Measurements from ENCODE around the gene CXCR6.

The CXCR6 gene

DNA sequence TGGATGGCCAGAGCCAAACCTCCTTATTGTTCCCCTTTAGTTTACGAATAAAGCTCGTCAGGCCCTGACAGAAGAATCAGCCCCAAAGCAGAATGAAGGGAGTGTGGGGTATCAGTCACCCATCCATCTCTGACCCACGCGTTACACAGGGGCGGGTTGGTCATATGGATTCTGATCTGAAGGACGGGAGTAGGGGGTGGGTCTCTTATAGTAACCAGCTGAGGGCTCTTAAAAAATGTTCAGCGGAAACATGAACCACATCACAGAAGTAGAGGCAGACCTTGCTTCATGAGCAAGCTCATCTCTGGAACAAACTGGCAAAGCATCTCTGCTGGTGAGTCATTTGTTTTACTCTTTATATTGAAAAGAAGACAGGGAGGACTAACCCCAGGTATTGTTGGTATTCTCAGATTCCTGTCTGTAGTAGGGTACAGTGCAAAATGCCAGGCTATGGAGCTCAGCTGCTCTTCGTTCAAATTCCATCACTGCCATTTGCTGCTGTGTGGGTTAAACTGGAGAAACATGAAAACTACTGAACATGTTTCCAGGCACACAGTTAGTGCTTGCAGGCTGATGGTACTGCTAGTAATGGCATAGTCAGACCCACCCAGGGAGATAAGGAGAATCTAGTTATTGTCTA is at the start of gene CXCR6:
CXCR6 (plus strand) TSS at position 258 of the 640 bp plus-strand sequence. CDS start 3,018 bp downstream, outside the sequence.
- peak; percentile 80 to 84 for ATAC-seq

DNA sequence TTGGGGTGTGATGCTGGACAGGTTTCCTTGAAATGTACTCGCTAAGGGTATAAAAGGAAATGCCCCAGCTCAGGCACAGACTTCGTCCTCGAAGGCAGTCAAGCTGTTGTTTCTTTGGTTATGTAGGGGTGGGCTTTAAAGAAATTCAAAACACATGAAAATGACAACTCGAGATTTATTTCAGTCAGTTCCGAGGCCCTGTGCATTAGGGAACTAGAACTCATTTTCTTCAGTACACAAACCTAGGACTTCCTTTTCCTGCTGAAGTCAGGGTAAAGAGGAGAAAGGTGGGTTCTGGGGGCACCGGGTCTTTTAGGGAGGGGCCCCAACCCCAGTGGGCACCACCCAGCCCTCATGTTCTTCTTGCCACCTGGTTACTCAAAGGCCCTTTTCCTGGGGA is 49.2 kb upstream of the CXCR6 start:
- ATAC-seq, result no peak

DNA sequence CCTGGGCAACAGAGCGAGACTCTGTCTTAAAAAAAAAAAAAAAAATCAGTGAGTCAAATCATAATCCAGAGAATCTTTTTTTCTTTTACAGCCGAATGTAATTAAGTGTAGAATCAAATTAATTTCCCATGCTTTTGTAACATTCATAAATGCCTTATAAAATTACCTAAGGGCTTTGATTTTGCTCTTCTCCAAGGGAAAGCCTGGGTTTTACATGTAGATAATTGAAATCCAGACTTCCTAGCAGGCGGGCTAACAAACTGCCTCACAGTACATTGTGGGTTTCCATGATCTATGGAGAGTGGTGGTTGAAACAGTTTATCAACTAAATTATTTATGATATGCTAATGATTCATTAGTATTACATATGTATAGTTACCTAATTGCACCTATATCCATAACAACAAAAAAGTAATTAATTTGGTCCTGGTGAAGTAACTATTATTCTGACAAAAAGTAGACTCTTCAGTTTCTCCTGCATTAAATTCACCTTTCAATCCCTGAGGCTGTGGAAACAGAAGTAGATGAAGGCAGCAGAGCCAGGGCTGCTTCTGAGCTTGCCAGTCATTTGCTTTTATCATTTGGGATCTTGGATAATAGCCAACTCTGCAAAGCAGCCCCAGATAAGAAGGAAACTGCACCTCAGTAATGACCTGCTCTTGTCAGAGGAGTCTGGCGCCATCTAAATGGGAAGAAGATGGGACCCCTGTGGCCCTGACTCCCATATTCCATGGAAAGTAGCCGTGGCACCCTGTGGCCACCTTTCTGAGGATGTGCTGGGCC is 47.4 kb upstream of the CXCR6 start:
- no peak for ATAC-seq

DNA sequence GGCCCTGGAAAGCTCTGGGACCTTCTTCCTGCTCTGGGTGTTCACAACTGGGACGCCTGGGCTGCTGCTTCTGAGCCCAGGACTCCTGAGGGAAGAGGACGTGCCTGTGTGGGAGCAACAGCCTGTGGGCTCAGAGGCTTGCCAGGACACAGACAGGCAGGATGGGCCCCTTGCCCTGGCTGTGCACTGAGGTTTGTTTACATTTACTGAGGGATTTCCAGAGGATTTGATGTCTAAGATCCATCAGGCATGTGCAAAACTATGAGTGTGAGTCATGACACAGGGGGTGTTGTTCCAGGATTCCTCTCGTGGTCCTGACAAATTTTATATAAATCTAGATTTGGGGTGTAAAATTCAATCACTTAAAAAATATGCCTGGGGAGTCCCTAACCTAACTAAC is 46.3 kb upstream of the CXCR6 start:
- ATAC-seq, result no peak

DNA sequence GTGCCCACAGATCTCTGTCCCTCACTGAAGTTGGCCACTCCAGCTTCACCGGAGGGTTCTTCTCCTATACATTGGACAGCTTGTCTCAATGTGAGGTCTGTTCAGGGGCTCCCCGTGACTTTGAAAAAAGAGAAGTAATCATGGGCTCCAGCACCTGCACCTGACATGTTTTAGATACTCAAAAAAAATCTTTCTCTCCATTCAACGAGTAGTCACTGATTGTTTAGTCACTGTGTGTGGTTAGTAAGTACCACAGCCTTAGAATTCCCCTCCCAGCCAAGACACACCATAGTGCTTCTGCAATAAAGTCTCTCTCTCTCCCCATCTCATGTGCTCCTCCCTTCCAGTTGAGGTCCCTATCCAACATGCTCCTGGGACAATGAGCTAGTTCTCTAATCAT is 38.3 kb upstream of the CXCR6 start:
- ATAC-seq, result peak; percentile 75 to 80

DNA sequence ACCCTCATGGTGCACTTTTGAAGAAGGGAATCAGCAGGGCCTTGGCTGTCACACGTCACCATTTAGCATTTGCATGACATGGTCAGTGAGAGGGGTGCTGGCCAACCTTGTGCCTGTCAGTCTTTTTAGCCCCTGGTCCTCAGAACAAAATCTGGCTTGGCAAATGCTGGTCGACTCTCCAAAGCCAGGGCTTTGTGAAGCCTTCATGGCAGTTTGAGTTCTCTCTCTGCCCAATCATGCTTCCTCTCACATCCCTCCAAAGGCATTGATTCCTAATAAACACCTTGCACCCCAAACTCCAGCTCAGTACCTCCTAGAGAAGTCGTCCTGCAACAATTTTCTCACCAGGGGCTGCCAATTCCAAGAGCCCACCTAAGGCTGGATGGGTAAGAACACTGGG is 37.5 kb upstream of the CXCR6 start:
- no peak for ATAC-seq

DNA sequence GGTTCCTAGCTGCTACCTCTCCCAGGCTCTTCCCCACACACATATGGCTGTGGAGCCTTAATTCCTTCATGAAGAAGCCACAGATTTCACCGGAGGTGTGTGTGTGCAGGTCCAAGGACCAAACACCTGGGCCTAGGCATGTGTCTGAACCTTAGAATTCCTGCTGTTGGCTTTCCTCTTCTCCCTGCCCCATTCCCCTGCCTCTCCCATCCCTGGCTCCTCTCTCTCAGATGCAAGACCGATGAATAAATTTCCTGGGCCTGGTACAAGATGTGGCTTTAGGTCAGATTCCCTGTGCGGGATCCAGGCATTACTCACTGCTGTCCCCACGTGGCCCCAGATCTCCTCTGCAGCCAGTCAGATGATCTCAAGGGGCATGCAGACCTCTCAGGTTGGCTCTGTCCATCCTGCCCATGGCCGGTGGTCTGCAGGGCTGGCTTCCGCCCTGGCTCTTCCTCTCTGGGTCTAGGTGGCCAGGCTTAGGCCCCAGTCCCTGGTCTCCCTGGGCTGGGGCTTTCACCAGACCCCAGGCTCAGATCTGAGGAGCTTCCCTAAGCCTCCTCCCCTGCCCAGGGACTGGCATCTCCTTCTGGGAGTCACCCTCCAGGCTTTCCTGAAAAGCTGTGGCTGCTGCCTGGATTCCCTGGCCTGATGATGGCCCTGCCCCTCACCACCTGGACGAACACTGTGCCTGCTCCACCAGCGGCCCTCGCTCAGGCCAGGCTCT is 36.4 kb upstream of the CXCR6 start:
- no peak for ATAC-seq

DNA sequence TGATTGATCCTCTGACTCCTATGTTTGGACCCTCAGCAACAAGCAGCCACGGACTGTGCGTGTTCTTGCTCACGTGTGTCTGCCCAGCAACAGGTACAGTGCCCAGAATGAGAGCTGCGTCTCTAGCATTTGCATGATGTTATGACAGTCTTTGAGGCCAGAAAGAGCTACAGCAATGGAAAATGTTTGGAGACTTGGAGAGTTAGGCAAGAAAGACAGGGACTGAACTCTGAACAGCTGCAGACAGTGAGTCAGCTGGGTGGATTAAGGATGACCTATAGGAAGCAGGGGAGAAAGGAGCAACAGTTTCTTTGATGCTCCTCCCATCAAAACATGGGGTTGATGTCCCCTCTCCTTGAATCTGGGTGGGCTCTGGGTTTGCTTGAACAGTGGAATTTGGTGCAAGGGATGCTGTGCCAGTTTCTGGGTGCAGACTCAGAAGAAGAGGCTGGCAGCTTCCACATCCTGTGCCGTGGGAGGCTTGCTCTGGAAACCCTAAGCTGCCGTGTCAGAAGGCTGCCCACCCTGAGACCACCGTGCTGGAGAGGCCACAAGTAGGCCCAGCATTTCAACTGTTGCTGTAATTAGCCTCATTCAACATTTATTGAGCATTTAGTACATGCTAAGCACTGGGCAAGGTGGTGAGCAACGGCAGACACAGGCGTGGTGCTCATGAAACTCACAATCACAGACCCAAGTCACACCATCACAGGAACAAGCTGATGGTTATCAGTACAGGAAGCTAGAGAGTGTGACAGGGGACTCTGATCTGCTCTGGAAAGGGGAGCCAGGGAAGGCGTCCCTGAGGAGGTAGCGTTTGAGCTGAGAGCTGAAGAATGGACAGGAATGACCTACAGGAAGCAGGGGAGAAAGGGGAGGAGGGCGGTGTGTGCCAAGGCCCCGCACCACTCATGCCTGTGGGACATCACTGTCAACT is 35.2 kb upstream of the CXCR6 start:
- ATAC-seq, result peak; percentile 54 to 71

DNA sequence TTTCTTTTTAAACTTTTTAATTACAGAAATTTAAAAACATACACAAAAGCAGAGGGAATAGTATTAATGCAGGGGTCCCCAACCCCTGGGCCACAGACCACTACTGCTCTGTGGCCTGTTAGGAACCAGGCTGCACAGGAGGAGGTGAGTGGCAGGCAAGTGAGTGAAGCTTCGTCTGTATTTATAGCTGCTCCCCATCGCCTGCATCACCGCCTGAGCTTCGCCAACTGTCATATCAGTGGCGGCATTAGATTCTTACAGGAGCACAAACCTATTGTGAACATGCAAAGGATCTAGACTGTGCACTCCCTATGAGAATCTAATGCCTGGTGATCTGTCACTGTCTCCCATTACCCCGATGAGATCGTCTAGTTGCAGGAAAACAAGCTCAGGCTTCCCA is 34.5 kb upstream of the CXCR6 start:
- ATAC-seq, result no peak

DNA sequence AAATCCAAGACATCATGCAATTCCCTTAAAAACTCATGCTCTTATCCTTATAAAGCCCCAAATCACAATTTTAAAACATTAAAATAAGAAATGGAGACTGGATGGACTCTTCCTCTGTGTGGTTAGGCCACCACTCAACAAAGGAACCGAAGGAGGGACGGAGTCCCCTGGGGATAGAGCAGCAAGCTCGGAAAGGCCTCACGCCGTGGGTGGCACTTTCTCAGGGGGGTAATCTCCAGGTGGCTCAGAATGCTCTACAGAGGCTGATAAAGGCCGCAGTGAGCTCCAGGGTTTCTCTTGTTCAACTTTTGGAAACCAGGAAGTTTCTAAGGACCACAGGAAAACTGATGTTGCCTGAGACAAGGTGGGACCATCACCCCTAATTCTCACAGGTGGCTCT is 33.7 kb upstream of the CXCR6 start:
- no peak for ATAC-seq

DNA sequence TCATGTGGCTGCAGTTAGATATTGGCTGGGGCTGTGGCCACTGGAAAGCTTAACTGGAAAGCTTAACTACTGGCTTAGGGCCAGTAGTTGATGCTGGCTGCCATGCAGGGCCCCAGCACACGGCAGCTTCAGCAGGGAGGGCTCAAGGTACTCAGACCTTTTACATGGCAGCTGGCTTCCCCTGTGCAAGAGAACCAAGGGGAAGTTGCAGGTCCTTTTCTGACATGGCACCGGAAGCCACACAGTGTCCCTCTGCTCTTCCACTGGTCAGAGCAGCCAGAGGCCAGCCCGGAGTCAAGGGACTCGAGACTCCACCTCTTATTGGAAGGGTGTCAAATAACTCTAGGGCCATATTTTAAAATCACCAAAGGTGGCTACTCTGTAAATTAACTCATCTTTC is 32.4 kb upstream of the CXCR6 start:
- ATAC-seq, result no peak

DNA sequence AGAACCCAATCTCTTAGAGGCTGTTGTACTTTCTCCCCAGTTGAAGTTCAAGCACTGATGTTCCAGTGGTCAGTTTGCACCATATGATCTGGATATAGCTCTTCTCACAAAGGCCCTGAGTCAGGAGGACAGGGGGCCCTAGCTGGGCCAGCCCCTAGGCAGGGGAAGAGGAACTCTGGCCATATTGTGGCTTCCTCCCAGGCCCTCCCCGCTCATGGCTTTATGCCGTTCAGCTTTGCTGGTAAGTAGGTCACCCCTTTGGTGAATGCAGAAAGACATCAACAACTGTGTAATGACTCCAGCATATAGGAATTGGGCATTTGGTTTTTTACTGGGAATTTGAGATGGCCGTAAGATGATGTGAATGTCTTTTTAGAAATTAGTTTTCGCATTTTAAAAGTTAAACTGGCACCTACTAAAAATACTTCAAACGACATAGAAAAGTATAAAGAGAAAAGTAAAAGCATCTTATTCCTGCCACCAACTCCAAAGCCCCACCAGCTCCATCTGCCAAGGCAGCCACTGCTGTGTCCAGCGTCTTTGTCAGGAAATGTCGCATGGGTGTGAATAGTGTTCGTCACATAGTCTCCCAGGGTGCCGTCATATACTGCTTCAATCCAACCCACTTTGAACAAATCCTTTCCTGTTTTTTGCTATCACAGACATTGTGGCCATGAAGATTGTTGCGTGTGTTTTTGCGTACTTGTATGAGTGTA is 31.6 kb upstream of the CXCR6 start:
- no peak for ATAC-seq

DNA sequence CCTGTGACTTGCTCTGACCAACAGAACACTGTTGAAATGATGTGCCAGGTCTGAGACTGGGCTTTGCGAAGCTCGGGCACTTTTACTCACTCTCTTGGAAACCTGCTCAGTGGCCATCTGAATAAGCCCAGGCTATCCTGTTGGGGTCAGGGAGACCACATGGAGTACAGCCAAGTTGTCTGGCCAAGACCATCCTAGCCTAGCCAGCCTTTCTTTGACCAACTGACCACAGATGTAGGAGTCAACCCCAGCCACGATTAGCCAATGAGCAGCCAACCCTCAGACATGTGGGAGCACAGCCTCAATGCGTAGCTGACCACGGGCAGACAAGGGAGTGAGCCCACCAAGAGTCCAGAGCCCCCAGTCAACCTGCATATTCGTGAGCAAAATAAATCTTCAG is 30.8 kb upstream of the CXCR6 start:
- ATAC-seq, result no peak

DNA sequence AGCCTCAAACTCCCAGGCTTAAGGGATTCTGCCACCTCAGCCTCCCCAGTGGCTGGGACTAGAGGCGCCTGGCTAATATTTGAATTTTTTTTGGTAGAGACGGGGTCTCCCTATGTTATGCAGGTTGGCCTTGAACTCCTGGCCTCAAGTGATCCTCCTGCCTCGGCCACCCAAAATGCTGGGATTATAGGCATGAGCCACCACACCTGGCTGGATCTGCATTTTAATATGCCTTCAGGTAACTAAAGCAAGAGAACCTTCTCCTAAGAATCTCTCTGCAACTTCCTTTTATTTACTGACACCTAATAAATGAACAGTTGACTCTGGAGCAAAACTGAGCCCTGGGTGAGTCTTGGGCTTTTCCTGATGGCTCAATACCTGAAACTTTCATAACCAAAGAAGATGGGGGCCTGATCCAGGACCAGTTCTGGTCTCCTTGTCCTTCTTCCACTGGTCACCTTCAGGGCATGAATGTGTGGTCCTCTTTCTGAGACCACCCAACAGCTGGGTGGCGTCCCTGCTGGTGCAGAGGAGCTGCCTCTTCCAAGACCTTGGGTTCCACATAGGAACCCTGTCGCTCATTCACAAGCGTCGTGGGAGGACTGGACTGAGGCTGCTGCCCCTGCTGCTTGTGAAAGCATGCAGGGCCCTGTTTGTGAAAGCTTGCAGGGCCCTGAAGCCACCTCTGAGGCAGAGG is 28.8 kb upstream of the CXCR6 start:
- ATAC-seq, result no peak

DNA sequence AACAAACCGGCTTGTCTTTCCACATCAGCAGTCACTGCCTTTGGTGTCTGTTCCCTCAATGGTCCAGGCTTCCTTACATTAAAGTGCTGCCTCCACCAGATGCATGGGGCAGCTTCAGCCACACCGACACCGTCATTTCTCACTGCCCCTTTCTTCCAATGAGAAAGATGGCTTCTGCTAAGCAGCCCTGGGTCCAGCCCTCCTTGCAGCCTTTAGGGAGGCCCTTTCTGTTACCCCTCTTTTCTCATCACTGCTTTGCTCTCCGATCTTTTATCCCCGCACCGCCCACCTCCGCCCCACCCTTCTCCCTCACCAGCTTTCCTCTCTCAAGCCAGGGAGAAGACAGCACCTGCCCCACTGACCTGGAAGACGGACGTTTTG is 28.2 kb upstream of the CXCR6 start:
- ATAC-seq, result no peak

DNA sequence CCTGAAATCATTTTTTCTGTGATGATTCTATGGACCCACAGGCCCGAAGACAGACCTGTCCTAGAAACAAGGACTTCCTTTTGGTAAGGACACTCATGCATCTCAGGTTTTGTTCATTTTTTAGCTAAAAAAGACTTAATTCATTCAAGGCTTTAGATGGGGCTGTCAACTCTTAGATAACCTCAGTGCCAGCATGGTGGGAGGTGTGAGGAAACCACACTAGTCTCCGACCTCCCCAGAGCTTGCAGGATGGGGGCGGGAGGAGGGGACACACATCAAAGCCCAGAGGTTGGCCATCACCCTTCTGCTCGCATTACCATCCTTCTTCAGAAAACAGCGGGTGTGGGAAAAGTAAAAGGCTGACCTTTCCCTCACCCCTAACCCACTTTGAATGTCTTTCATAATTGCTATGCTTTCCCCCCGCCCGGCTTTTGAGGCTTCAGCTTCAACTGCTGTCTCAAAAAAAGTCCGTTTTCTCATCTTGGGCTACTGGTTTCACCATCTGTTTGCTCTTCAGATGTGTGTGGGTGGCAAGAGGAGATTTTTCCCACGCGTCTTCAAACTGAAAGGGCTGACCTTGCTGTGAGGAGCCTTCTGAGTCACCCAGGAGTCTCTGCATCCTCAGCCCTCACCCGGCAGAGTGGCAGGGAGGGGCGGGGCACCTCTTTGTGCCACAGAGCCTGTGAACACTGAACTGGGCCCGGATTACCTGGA is 27.6 kb upstream of the CXCR6 start:
- ATAC-seq, result peak; percentile 91 to 93

DNA sequence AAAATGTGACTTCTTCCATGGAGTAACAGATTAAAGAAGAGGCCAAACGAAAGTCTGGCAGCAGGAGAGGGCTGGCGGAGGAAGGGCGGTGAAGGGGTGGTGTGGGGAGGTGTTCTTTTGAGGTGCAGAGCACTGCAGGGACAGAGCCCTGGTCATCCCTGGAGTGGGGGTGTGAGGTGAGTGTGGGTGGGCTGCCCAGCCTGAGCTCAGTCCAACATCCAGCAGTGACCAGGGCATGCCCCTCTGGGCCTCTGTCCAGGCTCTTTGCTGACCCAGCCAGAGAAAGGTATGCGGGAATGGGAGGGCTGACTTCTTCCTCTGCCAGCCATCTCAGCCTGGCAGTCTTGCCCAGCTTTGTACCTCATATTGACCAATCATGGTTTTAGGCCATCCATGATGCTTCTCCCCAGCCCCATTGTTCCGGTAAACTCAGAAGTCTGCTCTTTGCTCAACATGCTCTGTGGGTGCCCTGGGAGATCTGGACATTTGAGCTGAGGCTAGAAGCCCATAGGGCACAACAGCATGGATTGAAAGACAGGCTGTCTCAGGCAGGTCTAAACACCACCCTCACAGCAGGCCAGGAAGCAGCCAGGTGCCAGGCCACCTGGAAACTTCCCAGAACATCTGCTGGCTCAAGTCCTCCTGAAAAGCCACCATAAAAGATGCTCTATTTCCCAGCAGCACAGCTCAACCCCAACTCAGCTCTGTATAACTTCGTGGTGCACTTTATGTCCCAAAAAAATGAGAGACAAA is 25.9 kb upstream of the CXCR6 start:
- no peak for ATAC-seq

DNA sequence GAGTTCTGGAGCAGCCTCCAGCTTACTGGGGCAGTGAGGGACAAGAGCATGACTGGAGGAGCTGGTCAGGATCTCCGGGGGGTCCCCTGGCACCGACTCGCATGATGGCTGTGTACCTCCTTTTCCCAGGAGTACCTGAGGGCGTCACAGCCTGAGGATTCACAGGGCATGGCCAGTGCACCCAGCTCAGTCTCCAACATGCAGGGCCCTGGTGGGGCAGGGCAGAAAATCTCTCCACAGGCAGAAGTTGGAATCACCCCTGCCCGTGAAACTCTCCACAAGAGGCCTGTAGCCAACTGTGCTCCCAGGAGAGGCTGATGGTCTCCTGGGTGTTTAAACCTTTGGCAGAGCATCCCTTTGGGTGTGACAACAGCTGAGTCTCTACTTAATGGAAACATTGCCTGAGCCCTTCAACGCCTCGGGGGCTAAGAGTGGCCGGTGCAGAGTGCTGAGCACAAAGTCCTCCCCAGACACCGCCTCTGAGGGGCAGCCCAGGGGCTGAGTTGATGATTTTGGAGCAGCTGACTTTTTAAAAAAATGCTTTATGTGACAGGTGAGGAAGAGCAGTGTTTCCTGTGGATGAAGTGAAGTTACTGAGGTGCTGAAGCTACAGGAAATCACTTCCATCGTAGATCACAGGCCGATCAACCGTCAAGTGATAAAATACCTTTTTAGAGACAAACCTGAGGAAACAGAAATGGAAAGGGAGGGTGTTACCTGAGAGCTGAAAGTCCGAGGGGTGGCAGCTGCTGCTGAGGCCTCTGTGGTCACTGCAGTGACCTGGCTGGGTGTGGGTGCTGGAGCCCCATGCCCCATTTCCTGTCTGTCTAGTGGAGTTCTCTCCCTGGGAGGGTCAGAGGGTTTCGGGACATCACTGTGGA is 21.9 kb upstream of the CXCR6 start:
- no peak for ATAC-seq

DNA sequence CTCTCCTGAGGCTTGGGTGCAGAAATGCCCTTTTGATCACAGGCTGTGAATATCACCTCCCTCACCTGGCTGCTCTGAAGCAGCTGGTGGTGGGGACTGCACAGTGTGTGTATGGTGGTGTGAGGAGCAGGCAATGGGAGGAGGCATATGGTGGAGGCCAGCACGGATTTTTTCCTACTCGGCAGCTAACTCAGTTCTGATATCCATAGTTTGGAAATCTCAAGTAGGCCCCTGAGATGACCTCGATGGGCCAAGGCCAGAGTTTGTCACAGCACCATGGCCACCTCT is 21.3 kb upstream of the CXCR6 start:
- ATAC-seq, result no peak
